SIG-M5 (cell line): ENCODE measurements around the gene SPON1.
"Not testable (repeated sequence)": the region's sequence is repeated elsewhere in the genome, so short reads cannot be mapped to it uniquely, and the experiment has no call there.

ENCODE experiments used
- DNase-seq: peaks from one replicate; lab custom pipeline; 2025; lab: John Stamatoyannopoulos, UW

The SPON1 gene

DNA sequence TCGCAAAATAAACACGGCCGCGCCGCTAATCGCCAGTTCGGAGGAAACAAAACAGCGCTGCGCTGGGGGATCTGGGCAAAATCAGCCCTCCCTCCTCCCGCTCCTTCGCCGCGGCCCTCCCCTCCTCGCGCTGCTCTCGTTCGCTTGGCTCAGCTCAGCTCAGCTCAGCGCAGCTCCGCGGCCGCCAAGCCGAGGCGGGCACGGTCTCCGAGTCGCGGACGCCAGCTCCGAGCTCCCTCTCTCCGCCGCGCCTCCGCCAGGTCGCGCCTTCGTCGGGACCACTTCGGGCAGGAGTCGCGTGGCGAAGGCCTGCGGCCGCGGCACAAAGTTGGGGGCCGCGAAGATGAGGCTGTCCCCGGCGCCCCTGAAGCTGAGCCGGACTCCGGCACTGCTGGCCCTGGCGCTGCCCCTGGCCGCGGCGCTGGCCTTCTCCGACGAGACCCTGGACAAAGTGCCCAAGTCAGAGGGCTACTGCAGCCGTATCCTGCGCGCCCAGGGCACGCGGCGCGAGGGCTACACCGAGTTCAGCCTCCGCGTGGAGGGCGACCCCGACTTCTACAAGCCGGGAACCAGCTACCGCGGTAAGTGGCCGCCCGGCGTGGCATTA lies at the start of gene SPON1:
Gene SPON1 (plus strand): TSS at position 162 of the 607 bp plus-strand sequence. CDS start 182 bp downstream, at position 344.
- no peak for DNase-seq

DNA sequence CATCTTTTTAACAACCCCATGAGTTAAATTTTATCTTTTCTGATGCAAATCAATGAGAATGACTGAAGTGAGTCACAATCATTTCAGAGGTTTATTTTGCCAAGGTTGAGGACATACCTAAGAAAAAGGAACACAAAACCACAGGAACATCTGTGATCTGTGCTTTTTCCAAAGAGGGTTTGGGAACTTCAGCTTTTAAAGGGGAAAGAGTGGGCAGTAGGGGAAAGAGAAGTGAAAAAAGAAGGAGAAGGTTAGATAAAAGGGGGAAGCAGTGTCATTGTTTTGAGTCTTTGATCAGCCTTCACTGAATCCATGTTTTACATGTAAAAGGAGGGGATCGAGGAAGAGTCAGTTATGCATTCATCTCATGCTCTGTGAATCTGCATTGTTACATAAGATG lies 45.3 kb upstream of the SPON1 start:
- no peak for DNase-seq

DNA sequence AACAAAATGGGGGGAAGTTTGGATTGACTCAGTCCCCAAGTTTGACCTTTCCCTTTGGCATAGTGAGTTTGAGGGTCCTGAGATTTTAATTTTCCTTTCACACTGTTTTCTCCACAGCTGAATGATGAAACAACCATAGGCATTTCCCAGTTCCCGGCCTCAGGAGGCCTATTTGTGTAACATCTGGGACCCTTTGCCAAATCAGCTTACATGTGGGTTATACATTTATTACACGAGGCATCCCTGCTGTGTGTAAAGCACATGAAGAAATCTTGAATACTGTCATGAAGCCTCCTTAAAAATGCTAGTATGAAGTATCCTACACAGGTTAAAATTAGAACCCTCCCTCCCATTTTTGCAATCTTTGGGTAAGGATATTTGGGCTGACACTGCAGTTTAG lies 44.6 kb upstream of the SPON1 start:
- DNase-seq, result no peak

DNA sequence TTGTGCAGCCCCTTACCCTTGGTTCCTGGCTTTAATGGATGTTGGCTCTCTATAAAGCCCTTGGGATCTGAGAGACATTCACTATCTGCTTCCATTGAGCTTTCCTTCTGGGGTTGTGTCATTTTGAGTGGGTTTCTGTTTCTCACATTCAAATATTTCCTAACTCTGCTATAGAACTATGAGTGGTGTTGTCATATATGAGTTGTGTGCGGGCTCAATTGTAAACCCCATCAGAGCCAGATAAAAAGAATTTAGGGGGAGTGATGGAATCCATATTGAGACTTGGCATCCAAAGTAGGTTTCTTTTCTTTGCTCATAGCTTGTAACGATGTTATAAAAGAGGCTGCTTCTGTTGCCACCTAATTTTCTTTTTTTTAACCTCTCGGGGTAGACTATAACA lies 41.8 kb upstream of the SPON1 start:
- no peak for DNase-seq

DNA sequence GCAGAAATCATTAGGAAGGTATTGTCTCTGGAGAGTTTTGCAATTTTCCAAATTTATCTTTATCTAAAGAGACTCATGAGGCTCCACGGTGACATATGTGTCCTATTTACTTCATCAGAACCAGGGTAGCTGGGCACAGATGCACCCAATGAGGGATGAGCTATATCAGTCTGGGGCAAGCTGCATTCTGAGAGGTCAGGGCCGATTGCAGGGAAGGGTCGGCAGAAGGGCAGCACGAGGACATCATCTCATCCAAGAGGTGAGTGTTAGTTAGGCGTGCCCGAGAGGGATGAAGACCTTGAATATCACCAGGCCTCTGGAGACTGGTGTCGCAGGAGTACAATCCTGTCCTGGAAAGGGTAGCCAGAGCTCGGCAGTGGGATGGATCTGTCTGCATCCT lies 41.0 kb upstream of the SPON1 start:
- no peak for DNase-seq

DNA sequence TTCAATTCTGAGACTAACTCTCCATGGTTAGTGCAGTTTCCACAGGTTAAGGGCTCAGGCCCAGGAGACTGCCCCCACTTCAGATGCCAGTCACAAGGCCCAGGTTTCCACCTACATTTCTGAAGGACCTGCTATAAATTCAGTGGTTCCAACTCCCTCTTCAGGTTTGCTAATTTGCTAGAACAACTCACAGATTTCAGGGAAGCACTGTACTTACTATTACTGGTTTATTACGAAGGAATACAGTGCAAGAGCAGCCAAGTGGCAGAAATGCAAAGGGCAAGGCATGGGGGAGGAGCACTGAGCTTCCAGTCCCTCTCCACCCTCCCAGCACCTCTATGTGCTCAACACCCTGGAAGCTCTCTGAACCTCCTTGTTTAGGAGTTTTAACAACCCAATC lies 39.3 kb upstream of the SPON1 start:
- DNase-seq, result no peak

DNA sequence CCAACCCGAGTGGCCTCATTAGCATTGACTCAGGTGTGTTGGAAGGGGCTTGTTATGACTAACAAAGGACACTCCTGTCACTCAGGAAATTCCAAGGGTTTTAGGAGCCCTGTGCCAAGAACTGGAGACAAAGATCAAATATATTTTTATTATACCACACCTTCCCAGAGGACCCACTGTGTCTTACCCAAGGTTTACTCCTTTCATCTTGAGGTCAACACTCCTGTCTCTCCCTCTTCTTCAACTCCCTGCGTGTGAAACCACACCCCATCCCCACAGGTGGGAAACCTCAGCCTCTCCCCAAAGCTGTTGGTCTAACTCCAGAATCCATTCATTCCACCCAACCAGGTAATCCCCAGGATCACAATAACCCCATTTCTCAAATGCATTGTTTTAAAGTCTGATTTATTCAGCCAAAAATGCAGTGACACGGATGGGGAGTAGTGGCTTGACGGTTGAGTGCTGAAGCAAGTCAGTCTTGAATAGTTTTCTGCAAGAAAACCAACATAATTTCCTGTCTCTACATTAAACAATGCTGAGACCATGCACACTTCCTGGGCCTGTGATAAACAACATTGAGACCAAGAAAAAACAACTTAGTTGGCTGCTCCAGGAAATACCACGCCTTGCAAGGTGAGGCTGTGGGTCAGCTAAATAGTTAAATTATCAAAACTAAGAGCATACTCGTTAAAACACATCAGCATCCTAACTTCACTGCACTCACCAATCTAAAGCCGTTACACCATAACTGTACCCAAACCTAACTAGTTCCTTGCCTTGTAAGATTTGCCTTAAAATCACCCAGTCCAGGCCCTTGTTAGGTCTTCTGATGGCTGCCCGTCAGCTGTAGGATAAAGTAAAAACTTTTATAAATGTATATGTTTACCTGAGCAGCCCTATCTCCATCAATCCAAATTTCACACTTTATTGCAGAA lies 38.5 kb upstream of the SPON1 start:
- no peak for DNase-seq

DNA sequence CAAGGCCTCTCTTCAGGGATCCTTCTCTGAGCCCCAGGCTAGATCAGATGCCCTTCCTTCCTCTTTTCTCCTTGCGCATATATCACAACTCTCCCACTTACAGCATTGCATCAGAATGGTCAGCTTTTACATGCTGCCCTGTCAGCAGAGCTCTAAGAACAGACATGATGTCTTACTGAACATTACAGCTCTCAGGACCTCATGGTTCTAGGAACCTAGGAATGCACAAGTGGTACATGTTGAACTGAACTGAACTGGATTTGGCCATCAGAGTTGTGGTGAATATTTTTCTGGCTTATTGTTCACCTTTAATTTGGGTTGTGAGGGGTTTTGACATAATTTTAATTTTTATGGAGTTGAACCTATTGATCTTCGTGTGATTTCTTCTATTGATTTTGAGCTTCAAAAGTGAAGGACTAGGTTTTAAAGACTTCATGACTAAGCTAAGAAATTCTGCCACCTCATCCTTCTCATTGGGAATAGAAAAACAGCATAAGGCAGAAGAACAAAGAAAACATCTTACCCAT lies 37.7 kb upstream of the SPON1 start:
- DNase-seq, result peak; percentile 39

DNA sequence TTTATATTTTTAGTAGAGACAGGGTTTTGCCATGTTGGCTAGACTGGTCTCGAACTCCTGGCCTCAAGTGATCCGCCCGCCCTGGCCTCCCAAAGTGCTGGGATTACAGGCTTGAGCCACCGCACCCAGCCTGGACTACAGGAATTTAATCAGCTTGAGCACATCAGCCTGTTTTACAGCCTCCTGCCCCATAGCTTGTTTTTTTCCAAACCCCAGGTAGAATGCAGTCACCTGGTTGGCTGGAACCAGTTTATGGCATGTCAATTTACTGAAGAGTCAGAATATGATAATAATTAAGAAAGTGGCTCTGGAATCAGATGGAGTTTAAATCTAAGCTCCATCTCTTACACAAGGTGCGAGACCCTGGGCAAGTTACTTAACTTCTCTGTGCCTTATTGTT lies 36.2 kb upstream of the SPON1 start:
- not testable (repeated sequence) for DNase-seq

DNA sequence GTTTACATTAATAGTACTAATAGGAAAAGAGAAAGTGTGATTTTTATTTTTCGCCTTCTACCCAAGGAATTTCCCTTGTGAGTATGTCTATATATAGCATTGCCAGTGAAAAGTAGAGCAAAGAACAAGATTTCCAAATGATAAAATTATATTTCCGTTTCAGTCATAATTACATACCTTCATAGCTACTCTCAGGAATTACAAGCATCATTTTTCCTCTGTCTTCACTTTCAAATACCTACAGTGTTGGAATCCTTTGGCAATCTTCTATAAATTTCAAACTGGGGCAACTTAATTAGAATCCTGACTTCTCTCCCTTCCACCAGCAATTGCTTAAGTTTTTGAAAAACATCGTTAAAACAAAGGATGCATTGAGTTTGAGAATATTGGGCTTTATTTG lies 35.5 kb upstream of the SPON1 start:
- DNase-seq, result no peak

DNA sequence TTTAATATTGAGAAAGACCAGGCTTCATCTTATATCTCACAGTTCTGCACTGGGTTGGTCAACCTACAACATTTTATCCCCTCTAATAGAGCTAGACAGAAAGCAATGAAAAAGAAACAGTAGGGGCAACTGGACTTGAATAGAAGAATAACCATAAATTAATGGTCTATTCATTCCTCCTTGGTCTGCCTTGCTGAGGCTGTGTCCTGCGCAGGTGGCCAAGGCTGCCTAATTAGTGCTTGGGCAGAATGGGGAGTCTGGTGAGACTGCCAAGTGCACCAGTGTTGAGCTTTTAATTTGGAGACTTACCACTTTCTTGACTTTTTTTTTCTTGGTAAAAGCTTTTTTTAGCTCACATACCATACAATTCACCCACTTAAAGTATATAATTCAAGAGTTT lies 35.0 kb upstream of the SPON1 start:
- DNase-seq, result no peak

DNA sequence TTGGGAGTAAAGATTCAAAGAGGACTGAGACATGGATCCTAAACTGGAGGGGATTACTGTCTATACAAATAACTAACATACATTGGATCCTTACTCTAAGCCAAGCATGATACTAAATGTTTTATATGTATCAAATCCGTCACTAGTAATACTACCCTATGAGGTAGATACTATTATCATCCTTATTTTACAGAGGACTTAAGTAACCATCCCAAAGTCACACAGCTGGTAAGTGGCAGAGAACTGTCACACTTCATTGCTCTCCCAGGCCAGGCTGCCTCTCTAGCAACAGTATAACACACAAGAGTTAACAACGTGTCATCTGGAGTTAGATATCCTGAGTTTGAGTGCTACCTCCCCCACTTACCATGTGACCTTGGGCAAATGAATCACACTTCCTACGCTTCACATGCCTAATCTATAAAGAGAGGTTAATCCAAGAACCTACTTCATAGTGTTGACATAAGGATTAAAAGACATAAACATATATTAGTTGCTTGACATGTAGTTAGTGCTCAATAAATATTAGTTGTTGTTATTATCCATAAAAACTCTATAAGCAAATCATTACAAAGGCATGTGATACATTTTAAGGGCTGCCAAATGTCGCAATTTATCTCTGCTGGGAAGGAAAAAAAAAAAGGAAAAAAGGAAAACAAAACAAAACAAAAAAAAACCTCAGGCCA lies 33.8 kb upstream of the SPON1 start:
- no peak for DNase-seq

DNA sequence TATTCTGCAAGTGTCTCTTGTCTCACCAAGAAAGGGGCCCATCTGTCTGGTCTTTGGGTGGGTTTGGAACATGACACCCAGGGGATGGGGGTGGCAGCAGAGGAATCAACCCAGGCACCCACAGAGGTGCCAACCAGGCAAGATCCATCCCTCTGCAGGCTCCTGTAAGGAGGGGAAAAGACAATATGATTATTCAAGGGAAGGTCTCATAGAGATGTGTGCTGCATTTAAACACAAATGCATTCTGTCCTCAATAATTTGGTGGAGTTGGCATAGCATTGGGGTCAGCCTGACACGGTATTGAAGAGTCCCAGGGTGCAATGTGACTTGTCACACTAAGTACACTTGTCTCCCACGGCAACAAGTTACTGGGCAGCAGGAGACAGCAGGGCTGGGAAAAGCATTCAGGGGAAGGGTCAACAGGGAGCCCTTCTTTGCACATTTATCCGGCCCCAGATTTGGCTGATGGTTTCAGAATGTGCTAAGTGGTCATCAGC lies 33.1 kb upstream of the SPON1 start:
- no peak for DNase-seq

DNA sequence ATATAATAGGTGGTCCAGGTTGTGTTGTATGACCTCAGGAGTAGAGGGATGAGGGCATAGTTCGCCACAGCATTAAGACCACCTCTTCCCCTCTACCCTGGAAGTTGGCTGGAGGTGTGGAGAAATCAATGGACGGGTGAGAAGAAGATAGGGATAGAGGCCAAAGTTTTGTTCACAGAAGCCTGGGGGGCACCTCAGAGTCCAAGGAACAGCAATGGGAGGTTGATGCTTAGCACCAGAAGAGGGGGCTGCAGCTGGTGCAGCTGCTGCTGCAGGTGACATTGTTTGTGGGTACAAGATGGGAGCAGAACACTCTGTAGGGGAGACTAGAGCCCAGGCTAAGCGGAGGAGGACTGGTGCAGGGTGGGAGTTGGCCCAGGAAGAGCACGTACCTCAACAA lies 31.2 kb upstream of the SPON1 start:
- no peak for DNase-seq

DNA sequence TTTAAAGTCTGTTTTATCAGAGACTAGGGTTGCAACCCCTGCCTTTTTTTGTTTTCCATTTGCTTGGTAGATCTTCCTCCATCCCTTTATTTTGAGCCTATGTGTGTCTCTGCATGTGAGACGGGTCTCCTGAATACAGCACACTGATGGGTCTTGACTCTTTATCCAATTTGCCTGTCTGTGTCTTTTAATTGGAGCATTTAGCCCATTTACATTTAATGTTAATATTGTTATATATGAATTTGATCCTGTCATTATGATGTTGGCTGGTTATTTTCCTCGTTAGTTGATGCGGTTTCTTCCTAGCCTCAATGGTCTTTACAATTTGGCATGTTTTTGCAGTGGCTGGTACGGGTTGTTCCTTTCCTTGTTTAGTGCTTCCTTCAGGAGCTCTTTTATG lies 25.4 kb upstream of the SPON1 start:
- DNase-seq, result not testable (repeated sequence)

DNA sequence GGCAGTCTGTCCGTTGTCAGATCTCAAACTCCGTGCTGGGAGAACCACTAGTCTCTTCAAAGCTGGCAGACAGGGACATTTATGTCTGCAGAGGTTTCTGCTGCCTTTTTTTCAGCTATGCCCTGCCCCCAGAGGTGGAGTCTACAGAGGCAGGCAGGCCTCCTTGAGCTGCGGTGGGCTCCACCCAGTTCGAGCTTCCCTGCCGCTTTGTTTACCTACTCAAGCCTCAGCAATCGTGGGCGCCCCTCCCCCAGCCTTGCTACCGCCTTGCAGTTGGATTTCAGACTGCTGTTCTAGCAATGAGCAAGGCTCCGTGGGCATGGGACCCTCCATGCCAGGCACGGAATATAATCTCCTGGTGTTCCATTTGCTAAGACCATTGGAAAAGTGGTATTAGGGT lies 23.7 kb upstream of the SPON1 start:
- DNase-seq, result not testable (repeated sequence)

DNA sequence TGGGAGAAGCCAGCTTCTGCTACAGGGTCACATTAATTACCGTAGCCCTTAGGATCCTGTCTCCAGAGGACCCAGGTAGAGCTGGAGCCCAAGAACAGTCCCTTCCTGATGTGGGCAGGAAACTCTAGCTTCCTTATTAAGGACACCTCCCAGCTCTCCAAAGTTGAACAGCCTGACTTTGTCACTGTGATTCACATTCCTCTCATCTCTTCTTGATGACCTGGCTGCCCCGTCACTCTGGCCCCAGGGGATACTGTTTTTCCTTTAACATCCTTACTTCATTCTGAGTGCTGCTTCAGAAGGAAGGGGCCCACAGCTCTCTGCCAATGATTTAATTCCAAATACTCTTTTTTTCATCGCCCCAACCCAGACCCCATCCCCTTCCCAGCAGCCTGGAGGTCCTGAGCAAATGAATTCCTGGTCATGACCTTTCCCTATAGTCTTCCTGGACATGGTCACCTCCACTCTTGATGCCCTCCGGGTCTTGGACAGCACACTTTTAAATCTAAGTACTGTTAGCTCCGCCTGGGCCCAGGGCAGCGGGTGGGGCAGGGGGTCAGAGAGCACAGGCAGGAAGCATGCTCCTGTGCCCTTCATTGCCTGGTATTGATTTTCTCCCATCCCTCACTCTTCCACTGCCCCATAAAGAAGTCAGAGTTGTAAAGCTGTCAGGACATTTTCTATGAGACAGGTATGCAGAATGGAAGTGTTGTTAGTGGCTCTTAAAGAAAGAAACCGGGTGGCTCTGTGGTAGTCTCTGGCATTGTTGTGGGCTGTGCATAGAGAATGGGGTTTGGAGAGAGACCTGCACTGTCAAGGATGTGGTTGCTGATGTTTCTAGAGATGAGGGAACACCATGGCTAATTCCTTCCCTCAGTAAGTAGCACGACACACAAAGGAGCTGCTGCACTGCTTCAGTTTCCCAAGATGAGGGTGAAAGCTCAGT lies 22.3 kb upstream of the SPON1 start:
- no peak for DNase-seq

DNA sequence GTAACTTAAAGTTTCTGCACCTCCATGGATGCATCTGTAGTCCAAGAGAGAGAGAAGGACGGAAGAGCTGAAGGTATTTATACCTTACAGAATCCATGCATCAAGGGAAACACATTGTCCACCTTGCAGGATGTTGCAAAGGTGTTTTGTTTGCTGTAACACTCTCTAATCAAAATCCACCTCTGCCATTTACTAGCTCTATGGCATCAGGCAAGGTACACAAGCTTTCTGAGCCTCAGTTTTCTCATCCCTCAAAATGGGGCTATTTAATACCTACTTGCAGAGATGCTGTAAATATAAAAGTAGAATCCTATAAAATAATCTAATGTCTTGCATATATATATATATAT lies 21.6 kb upstream of the SPON1 start:
- DNase-seq, result no peak

DNA sequence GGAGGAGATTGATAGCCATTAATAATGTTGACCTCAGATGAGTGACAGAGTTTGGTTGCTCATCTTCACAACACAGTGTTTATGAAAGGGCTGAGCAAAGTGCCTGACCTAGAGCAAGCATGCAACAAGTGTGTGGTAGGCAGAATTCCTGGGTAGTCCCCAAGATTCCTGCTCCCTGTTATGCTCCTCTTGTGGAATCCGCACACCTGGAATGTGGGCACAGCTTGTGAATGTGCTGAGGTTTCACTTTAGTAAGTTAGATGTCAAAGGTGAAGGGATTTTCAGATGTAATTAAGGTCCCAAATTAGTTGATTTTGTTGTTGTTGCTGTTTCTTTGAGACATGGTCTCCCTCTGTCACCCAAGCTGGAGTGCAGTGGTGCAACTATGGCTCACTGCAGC lies 20.7 kb upstream of the SPON1 start:
- DNase-seq, result no peak

DNA sequence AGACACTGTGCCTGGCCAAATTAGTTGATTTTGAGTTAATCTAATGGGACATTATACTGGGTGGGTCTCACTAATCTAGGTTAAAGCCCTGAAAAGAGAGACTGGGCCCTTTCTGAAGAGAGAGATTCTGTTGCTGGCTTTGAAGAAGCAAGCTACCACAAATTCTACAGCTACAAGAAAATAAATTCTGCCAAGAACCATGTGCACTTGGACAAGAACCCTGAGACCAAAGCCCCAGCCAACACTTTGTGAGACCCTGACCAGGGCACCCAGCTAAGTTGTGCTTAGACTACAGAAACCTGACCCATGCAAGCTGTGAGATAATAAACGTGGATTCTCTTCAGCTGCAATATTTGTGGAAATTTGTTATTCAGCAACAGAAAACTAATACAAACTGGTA lies 20.1 kb upstream of the SPON1 start:
- no peak for DNase-seq

DNA sequence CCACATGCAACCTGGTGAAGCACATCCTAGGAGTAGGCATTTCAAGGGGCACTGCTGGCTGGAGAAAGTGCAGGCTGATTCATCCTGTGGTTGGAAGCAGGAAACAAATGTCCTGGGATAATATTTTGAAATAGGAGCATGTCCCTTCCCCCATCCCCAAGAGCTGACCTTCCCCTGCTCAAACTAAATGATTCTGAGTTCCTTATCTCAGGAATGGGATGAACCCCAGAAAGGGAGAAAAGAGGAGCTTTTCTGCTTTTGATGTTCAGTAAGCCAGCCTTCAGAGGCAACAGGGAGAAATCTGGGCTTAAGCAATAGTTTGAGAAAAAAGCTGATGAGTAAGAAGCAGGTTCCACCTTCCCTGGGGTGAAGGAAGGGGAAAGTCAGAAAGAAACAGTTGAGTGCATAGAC lies 19.5 kb upstream of the SPON1 start:
- no peak for DNase-seq

DNA sequence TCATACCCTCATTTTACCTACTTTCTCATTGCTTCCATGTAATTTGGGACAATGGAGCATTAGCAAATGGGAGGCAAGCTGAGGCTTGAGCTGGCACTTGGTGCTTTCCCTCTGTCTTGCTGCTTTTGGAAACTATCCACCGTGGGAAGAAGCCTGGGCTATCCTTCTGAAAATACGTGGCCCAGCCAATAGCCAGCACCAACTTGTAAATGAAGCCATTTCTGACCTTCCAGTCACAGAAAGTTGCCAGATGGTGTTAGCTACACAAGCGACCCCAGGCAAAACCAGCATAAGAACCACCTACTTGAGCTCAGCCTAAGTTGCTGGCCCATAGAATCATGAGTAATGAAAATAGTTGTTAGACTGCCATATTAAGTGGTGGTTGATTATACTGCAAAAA lies 18.5 kb upstream of the SPON1 start:
- no peak for DNase-seq
